ENCODE data around the gene DMD.

GRCh38 chrX:31506360-31506759 is 1705.0 kb downstream of the DMD start:
- no peak for TF ChIP-seq RAD21 (conservative IDR thresholded peaks at IDR 0.05 in 1 of 2, IDR thresholded peaks at IDR 0.05 in 1 of 2)
- TF ChIP-seq CTCF (IDR thresholded peaks at IDR 0.05) = no peak
- TF ChIP-seq ELK1 (IDR thresholded peaks at IDR 0.05; ENCODE audit: low read depth, low read length) = no peak
- TF ChIP-seq MYC (IDR thresholded peaks at IDR 0.05; ENCODE audit: borderline replicate concordance, low read length) = no peak
- TF ChIP-seq RCOR1 (IDR thresholded peaks at IDR 0.05; ENCODE audit: low read depth, low read length) = no peak
- TF ChIP-seq EP300 (IDR thresholded peaks at IDR 0.05) = no peak
- no peak for TF ChIP-seq PBX3 (IDR thresholded peaks at IDR 0.05)
- no peak for TF ChIP-seq ZFP36 (IDR thresholded peaks at IDR 0.05; ENCODE audit: borderline replicate concordance, partially characterized antibody)
- TF ChIP-seq NR3C1 (IDR thresholded peaks at IDR 0.05) = no peak

Data from A549 (cell line).